ENCODE data around the gene UPK3BL2.
"Not testable (repeated sequence)": the region's sequence is repeated elsewhere in the genome, so short reads cannot be mapped to it uniquely, and the experiment has no call there.

The UPK3BL2 gene

DNA sequence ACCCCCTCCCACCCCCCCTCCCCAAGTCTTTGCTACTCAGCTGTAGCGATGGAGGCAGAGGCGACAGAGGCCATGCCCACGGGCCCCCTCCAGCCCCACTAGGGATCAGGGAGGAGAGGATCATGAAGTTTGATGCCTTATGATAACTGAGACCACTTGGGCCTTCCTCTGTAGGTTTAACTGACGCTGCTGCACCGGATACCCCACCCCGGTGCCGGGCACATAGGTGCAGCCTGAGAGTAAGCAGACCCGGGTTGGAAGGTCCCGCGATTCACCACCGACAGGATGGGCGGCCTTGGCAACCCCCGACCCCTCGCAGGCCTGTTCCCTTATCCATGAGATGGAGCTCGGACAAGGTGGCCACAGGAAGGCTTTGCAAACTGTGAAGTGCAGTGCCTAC, 49.5 kb downstream of the UPK3BL2 start:
- not testable (repeated sequence) for DNase-seq (ENCODE audit: low spot score)

DNA sequence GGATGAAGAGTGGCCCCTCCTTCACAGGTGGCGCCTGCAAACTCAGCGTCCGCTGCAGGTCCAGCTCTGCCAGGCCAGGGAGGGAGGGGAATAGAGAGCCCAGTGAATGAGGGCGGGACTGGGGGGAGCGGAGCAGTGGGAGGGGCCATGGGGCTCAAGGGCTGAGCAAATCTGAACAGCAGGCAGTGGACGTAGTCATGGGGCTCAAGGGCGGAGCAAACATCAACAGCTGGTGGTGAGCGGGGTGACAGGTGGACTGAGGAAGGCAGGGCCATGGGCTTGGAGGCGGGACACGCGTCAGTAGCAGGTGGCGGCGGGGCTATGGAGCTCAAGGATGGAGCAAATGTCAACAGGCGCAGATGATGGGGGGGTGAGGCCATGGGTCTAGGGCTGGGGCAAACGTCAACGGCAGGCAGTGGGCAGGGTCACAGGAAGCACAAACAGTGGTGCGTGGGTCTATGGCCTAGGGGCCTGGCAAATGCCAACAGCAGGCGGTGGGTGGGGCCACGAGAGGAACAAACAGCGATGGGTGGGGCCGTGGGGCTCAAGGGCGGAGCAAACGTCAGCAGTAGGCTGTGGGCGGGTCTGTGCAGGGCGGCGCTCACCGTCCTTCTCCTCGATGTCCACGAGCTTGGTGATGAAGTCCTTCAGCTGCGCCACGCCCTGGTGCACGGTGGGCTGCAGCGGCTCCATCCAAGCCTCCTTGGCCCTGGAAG, 50.1 kb downstream of the UPK3BL2 start:
- not testable (repeated sequence) for DNase-seq (ENCODE audit: low spot score)

DNA sequence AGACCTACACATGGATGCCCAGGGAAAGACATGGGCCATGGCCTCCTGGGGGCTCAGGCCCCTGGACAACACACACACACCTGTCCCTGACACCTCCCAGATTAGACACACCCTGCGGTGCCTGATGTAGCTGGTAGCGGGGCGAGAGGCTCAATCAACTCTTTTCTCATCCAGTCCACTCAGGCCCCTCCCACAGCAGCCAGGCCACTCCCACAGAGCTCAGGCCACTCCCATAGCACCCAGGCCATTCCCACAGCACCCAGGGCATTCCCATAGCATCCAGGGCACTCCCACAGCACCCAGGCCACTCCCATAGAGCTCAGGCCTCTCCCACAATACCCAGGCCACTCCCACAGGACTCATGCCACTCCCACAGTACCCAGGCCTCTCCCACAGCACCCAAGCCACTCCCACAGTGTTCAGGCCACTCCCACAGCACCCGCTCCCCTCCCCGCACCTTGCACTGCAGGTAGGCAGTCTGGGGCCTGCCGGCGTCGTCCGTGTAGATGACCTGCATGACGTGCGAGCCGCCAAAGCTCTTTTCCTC, 52.9 kb downstream of the UPK3BL2 start:
- DNase-seq (ENCODE audit: low spot score) = not testable (repeated sequence)

Measured in hematopoietic multipotent progenitor cell treated with erythropoietin and hydrocortisone succinate and interleukin-3 and kit ligand, for 15 days (in vitro differentiated cells).